Thyroid gland (tissue), 4 donors: ENCODE data around the gene STK24.

ENCODE experiments used
- POLR2A ChIP-seq, 2 donors: fragments of 450-650 bp; IDR thresholded peaks; one replicate each; pipeline ENCODE4 v1.6.1; 2017; ENCODE audit warnings: antibody characterized with exemption in 2 of 2, mild to moderate bottlenecking in 2 of 2, moderate library complexity in 1 of 2
- TF ChIP-seq, protein P1 (sequence below), 6 experiments: fragments of 200-600 bp in 3 of 6; fragments of 450-650 bp in 3 of 6; sonication (generic) in 3 of 6; IDR thresholded peaks; one replicate each; pipeline ENCODE4 v1.5.1; 2016 to 2019; ENCODE audit warnings: antibody characterized with exemption in 6 of 6, mild to moderate bottlenecking in 2 of 6, inconsistent platforms in 1 of 6, moderate library complexity in 1 of 6

- TF ChIP-seq, protein P1, sequence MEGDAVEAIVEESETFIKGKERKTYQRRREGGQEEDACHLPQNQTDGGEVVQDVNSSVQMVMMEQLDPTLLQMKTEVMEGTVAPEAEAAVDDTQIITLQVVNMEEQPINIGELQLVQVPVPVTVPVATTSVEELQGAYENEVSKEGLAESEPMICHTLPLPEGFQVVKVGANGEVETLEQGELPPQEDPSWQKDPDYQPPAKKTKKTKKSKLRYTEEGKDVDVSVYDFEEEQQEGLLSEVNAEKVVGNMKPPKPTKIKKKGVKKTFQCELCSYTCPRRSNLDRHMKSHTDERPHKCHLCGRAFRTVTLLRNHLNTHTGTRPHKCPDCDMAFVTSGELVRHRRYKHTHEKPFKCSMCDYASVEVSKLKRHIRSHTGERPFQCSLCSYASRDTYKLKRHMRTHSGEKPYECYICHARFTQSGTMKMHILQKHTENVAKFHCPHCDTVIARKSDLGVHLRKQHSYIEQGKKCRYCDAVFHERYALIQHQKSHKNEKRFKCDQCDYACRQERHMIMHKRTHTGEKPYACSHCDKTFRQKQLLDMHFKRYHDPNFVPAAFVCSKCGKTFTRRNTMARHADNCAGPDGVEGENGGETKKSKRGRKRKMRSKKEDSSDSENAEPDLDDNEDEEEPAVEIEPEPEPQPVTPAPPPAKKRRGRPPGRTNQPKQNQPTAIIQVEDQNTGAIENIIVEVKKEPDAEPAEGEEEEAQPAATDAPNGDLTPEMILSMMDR (IDR thresholded peaks at IDR 0.05), result no peak
- TF ChIP-seq POLR2A (IDR thresholded peaks at IDR 0.05), result no peak
These were observed 27.7 kb downstream of the STK24 start for GRCh38 chr13:98549006-98549727.
